HG03571 (cell line): ENCODE data around the gene GAPT.

Experiments used
- ATAC-seq: cut with Tn5 transposase; IDR thresholded peaks from one replicate; pipeline ENCODE4 v1.9.1; 2021; ENCODE audit not compliant: unreplicated experiment

GAPT gene

GRCh38 chr5:58491216-58491892 is at the start of gene GAPT:
Gene GAPT, plus strand, starts transcription at chr5:58491435. Its CDS starts 3,102 bp downstream, at chr5:58494537.
- ATAC-seq: peak; percentile 92

DNA sequence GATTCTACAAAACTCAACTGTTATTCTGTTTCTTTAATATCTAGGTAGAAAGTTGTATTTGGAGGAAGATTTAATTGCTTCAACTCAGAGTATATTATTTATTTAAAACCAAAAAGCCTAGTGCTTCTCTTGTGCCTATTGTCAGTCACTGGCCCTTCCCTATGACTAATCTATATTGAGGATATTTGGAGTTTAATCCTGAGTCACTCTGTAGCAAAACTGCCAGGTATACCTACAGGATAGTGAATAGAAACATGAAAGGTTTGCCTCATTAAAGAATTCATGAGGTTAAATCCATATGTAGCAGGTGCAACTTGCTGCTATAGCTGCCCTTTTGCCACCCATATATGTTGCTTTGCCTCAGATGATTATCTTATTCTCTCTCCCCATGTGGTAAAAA is 46.4 kb upstream of the GAPT start:
- no peak for ATAC-seq

DNA sequence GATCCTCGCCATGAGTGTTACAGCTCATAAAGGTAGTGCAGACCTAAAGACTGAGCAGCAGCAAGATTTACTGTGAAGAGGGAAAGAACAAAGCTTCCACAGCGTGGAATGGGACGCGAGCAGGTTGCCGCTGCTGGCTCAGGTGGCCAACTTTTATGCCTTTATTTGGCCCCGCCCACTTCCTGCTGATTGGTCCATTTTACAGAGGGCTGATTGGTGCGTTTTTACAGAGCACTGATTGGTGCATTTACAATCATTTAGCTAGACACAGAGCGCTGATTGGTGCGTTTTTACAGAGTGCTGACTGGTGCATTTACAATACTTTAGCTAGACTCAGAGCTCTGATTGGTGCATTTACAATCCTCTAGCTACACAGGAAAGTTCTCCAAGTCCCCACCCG is 45.2 kb upstream of the GAPT start:
- no peak for ATAC-seq

DNA sequence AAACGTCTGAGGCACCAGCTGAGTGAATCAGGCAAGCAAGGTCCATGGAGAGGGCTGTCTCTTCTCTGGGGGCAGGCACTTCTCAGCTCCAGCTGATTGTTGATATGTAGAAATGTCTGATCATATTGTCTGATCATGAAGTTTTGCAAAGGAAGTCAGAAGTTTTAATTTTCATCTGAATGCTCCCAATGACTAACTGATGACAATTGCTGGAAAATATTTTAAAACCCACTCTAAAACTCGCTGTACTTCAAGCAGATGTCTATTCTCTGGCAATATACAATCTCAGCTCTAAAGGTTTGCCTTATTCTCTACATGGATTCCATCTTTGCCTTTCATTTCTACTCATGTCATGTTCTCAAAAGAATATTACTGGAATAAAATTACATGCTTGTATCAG is 44.0 kb upstream of the GAPT start:
- ATAC-seq: no peak

DNA sequence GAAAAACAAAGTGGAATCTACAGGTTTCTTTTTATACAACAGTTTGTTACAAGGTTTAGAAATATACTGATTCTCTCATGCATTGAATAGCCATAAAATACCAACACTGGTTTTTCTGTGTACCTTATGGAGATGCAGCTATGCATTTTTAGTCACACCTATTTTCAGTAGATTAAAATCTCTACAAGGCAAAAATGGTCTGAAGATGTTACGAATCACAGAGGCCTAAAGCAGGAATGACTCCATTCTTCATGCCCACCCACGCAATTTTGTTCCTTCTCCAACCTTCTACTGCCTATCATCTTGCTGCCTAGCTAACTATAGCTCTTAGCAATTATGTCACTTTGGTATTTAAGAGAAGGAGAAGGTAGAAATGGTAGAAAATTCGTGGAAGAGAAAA is 41.2 kb upstream of the GAPT start:
- no peak for ATAC-seq

GRCh38 chr5:58450811-58451629 is 40.2 kb upstream of the GAPT start:
- no peak for ATAC-seq

GRCh38 chr5:58451732-58452565 is 39.3 kb upstream of the GAPT start:
- no peak for ATAC-seq

GRCh38 chr5:58452566-58453258 is 38.5 kb upstream of the GAPT start:
- no peak for ATAC-seq

- no peak for ATAC-seq
These were observed 37.9 kb upstream of the GAPT start for GRCh38 chr5:58453306-58453705.

GRCh38 chr5:58454025-58454424 is 37.2 kb upstream of the GAPT start:
- no peak for ATAC-seq

- ATAC-seq: no peak
These were observed 36.2 kb upstream of the GAPT start for GRCh38 chr5:58455066-58455465.

- no peak for ATAC-seq
These were observed 35.8 kb upstream of the GAPT start for GRCh38 chr5:58455480-58455879.

- ATAC-seq: no peak
These were observed 35.2 kb upstream of the GAPT start for GRCh38 chr5:58456026-58456425.

GRCh38 chr5:58456486-58456885 is 34.7 kb upstream of the GAPT start:
- no peak for ATAC-seq

GRCh38 chr5:58457050-58457449 is 34.2 kb upstream of the GAPT start:
- no peak for ATAC-seq

DNA sequence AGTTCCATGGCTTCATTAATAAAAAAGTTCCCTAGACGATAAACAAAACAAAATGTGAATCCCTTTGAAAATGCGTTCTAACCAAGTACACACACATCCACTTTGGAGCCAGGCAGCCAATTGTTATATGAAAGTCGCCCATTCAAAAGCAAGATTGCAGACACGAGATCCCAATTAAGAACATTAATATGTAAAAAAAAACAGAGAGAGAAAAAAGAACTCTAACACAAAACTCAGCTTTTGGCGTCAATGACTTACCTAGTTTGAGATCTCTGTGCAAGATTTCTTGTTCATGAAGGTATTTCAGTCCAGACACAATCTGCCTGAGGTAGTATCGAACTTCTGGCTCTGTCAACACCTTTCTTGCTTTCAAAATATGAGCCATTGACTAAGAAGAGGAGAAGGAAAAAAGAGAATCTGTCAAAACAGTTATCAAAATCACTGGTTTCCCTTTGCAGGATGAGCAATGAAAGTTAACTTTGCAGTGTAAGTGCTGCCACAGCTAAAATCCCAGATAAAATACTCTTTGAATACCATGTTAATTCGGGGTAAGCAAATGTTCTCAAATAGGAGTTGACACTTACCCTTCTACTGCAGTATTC is 33.0 kb upstream of the GAPT start:
- no peak for ATAC-seq

- no peak for ATAC-seq
These were observed 32.5 kb upstream of the GAPT start for GRCh38 chr5:58458743-58459145.

DNA sequence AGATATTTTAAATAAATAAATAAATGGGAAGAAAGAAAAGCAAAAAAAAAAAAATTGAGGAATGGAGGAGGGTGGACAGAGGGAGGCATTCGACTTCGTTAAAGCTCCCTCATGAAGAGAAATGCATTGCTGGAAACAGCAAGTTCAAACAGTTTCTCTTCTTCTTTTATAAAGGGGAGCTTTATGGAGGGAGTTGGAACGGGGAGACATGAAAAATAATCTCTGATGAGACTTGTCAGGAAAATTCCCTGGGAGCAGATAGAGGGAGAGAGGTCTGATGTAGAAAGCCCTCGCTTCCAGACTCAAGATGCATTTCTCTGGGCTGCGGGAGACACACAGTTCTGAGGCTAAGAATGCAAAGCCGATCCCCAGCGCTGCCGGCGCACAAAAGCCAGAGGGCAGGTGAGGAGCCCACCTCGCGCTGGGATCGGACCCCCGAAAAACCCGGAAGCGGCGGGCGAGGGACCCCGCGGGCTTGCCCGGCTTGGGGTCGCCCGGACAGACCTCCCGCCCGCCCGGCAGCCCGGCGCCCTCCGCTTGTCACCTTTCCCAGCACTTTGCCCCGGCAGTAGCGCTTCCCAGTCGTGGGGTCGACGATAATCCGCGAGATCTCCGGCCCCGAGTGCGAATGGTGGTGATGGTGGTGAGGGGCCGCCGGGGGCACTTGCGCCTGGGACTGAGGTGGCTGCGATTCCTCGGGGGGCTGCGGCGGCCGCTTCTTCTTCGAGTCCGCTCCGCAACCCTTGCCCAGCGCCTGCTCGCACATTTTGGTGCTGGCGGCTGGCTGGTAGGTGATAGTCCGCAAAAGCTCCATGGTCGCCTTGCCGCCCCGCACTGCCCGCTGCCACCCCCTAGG is 31.9 kb upstream of the GAPT start:
- ATAC-seq: no peak

DNA sequence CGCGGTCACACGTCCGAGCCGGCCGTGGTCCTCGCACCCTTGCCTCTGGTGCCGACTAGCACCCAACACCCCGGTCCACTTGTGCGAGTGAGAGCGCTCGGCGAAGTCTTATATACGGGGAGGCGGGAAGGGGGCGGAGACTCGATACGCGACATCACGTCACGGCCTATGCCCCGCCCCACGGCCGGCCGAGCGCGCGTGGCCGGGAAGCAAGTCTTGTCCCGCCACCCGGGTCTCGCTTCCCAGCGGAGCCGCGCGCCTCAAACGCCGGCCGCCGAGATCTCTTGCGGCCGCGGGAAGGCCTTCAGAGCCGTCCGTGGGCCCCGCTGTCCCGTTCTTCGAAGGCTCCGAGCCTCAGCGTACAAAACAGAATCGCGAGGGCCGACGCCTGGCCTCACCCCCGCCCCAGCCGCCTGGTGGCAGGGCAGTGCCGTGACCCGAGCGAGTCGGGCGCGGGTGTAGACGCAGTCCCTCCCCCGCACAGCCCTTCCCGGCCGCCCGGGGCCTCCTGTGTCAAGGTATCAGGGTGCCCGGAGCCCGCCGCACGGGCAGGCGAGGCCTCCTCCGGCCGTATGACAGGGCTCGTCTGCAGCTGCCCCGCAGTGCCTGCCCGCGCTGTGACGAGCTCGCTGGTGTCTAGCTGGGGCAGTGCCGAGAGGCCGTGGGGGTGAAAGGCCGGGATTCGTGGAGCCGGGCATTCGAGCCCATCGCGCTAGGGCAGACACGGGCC is 31.1 kb upstream of the GAPT start, which contains the start of gene PLK2:
Gene PLK2, minus strand, starts transcription at position 85 of the 730 bp plus-strand sequence. CDS start 127 bp downstream, outside the sequence.
- ATAC-seq: peak; percentile 76
